ENCODE measurements around the gene ZNF750. TPM values are rescaled to one million over a fixed set of nuclear protein-coding genes. Genes with fewer than 3 reads are reported as not detected.

ZNF750 gene
- total RNA-seq, 2 experiments from 2014 or later: not detected

- intact Hi-C loops (cut with micrococcal nuclease): no loop called here
- Mint-ChIP-seq H3K36me3 (ENCODE audit: low read depth) (peaks cover 20% of the 10 kb centered on the region), H3K4me1 (ENCODE audit: low read depth) (peaks cover 28% of the 10 kb centered on the region), H3K9me3 (no peaks in the 10 kb centered on the region), H3K27ac (peak overlapping the region; percentile 36), H3K4me3 (no peak overlapping the region), H3K27me3 (ENCODE audit: low read depth) (no peaks in the 10 kb centered on the region)
- CTCF ChIA-PET: interaction anchor here (1.0 to 1.2 kb wide), 2 partner anchors 25 to 46 kb away, joined by 3 read pairs; no protein-coding TSS in a partner anchor
- peak; percentile 68 for DNase-seq
Observed at GRCh38 chr17:82871056-82871775, 31.4 kb upstream of the ZNF750 start.

GRCh38 chr17:82870541-82870940 lies 30.7 kb upstream of the ZNF750 start:
- no peaks in the 10 kb centered on the region for H3K27me3 Mint-ChIP-seq (ENCODE audit: low read depth)
- CTCF ChIA-PET: interaction anchor here (1.0 to 1.3 kb wide), 2 partner anchors 26 to 102 kb away, joined by 3 read pairs; no protein-coding TSS in a partner anchor
- peaks cover 17% of the 10 kb centered on the region for H3K36me3 Mint-ChIP-seq (ENCODE audit: low read depth)
- no peak for DNase-seq
- H3K4me1 Mint-ChIP-seq (ENCODE audit: low read depth): peaks cover 32% of the 10 kb centered on the region
- peak overlapping the region; percentile 31 for H3K27ac Mint-ChIP-seq
- no peak overlapping the region for H3K4me3 Mint-ChIP-seq
- no peaks in the 10 kb centered on the region for H3K9me3 Mint-ChIP-seq
- intact Hi-C loops (cut with micrococcal nuclease): no loop called here

- CTCF ChIA-PET: interaction anchor here (1.3 kb wide), 1 partner anchor 102 kb away, joined by 3 read pairs; no protein-coding TSS in a partner anchor
- H3K36me3 Mint-ChIP-seq (ENCODE audit: low read depth): peaks cover 15% of the 10 kb centered on the region
- DNase-seq: no peak
- no peaks in the 10 kb centered on the region for H3K27me3 Mint-ChIP-seq (ENCODE audit: low read depth)
- intact Hi-C loops (cut with micrococcal nuclease): no loop called here
- H3K9me3 Mint-ChIP-seq: no peaks in the 10 kb centered on the region
- H3K27ac Mint-ChIP-seq: no peak overlapping the region
- no peak overlapping the region for H3K4me3 Mint-ChIP-seq
- H3K4me1 Mint-ChIP-seq (ENCODE audit: low read depth): peaks cover 36% of the 10 kb centered on the region
Observed at GRCh38 chr17:82870091-82870491, 30.3 kb upstream of the ZNF750 start.

- intact Hi-C loops (cut with micrococcal nuclease): loop anchor here (10.0 kb wide), 1 partner anchor 375 kb away; no protein-coding TSS in a partner anchor
- DNase-seq: no peak
- no peak overlapping the region for H3K4me3 Mint-ChIP-seq
- peaks cover 40% of the 10 kb centered on the region for H3K4me1 Mint-ChIP-seq (ENCODE audit: low read depth)
- no peak overlapping the region for H3K27ac Mint-ChIP-seq
- peaks cover 15% of the 10 kb centered on the region for H3K36me3 Mint-ChIP-seq (ENCODE audit: low read depth)
- H3K27me3 Mint-ChIP-seq (ENCODE audit: low read depth): no peaks in the 10 kb centered on the region
- CTCF ChIA-PET: interaction anchor here (0.6 to 1.3 kb wide), 2 partner anchors 35 to 101 kb away, joined by 3 read pairs; no protein-coding TSS in a partner anchor
- no peaks in the 10 kb centered on the region for H3K9me3 Mint-ChIP-seq
Observed at GRCh38 chr17:82869536-82869935, 29.7 kb upstream of the ZNF750 start.

- no peak overlapping the region for H3K27ac Mint-ChIP-seq
- peaks cover 15% of the 10 kb centered on the region for H3K36me3 Mint-ChIP-seq (ENCODE audit: low read depth)
- DNase-seq: no peak
- intact Hi-C loops (cut with micrococcal nuclease): loop anchor here (10.0 kb wide), 1 partner anchor 374 kb away; no protein-coding TSS in a partner anchor
- CTCF ChIA-PET: interaction anchor here (0.6 kb wide), 1 partner anchor 34 kb away, joined by 3 read pairs; no protein-coding TSS in a partner anchor
- H3K4me1 Mint-ChIP-seq (ENCODE audit: low read depth): peaks cover 48% of the 10 kb centered on the region
- no peak overlapping the region for H3K4me3 Mint-ChIP-seq
- no peaks in the 10 kb centered on the region for H3K9me3 Mint-ChIP-seq
- H3K27me3 Mint-ChIP-seq (ENCODE audit: low read depth): no peaks in the 10 kb centered on the region
Observed at GRCh38 chr17:82868715-82869131, 28.9 kb upstream of the ZNF750 start.

- DNase-seq: no peak
- H3K27me3 Mint-ChIP-seq (ENCODE audit: low read depth): no peaks in the 10 kb centered on the region
- no peaks in the 10 kb centered on the region for H3K9me3 Mint-ChIP-seq
- H3K27ac Mint-ChIP-seq: no peak overlapping the region
- intact Hi-C loops (cut with micrococcal nuclease): loop anchor here (10.0 kb wide), 1 partner anchor 373 kb away; no protein-coding TSS in a partner anchor
- H3K36me3 Mint-ChIP-seq (ENCODE audit: low read depth): peaks cover 15% of the 10 kb centered on the region
- H3K4me1 Mint-ChIP-seq (ENCODE audit: low read depth): peaks cover 57% of the 10 kb centered on the region
- H3K4me3 Mint-ChIP-seq: no peak overlapping the region
- CTCF ChIA-PET: no interaction called here
Observed at GRCh38 chr17:82867763-82868325, 28.0 kb upstream of the ZNF750 start.

- no peaks in the 10 kb centered on the region for H3K9me3 Mint-ChIP-seq
- H3K36me3 Mint-ChIP-seq (ENCODE audit: low read depth): peaks cover 11% of the 10 kb centered on the region
- DNase-seq: no peak
- H3K4me1 Mint-ChIP-seq (ENCODE audit: low read depth): peaks cover 66% of the 10 kb centered on the region
- H3K27me3 Mint-ChIP-seq (ENCODE audit: low read depth): no peaks in the 10 kb centered on the region
- intact Hi-C loops (cut with micrococcal nuclease): loop anchor here (10.0 kb wide), 1 partner anchor 372 kb away; no protein-coding TSS in a partner anchor
- H3K27ac Mint-ChIP-seq: no peak overlapping the region
- CTCF ChIA-PET: interaction anchor here (1.6 kb wide), 1 partner anchor 10 kb away, joined by 5 read pairs; no protein-coding TSS in a partner anchor
- H3K4me3 Mint-ChIP-seq: no peak overlapping the region
Observed at GRCh38 chr17:82866590-82867191, 26.9 kb upstream of the ZNF750 start.

- no peak overlapping the region for H3K27ac Mint-ChIP-seq
- DNase-seq: no peak
Observed at GRCh38 chr17:82865774-82866395, 26.1 kb upstream of the ZNF750 start.

GRCh38 chr17:82865274-82865673 lies 25.5 kb upstream of the ZNF750 start:
- H3K4me1 Mint-ChIP-seq (ENCODE audit: low read depth): peaks cover 65% of the 10 kb centered on the region
- H3K27me3 Mint-ChIP-seq (ENCODE audit: low read depth): no peaks in the 10 kb centered on the region
- no peaks in the 10 kb centered on the region for H3K9me3 Mint-ChIP-seq
- no peak for DNase-seq
- CTCF ChIA-PET: interaction anchor here (0.6 to 1.6 kb wide), 2 partner anchors 11 to 33 kb away, joined by 3 to 5 read pairs; no protein-coding TSS in a partner anchor
- intact Hi-C loops (cut with micrococcal nuclease): loop anchor here (2.0 to 10.0 kb wide), 2 partner anchors 18 to 370 kb away; no protein-coding TSS in a partner anchor
- peaks cover 5% of the 10 kb centered on the region for H3K36me3 Mint-ChIP-seq (ENCODE audit: low read depth)
- H3K27ac Mint-ChIP-seq: no peak overlapping the region
- H3K4me3 Mint-ChIP-seq: no peak overlapping the region

More at GRCh38 chr17:82865774-82866395, 26.1 kb upstream of the ZNF750 start:
- Mint-ChIP-seq H3K4me1 (ENCODE audit: low read depth) (peaks cover 68% of the 10 kb centered on the region), H3K9me3 (no peaks in the 10 kb centered on the region), H3K36me3 (ENCODE audit: low read depth) (peaks cover 10% of the 10 kb centered on the region), H3K27me3 (ENCODE audit: low read depth) (no peaks in the 10 kb centered on the region), H3K4me3 (no peak overlapping the region)
- intact Hi-C loops (cut with micrococcal nuclease): loop anchor here (2.0 to 10.0 kb wide), 2 partner anchors 17 to 371 kb away; no protein-coding TSS in a partner anchor
- CTCF ChIA-PET: interaction anchor here (1.6 kb wide), 1 partner anchor 10 kb away, joined by 5 read pairs; no protein-coding TSS in a partner anchor

GRCh38 chr17:82864713-82865248 lies 25.0 kb upstream of the ZNF750 start:
- Mint-ChIP-seq H3K4me1 (ENCODE audit: low read depth) (peaks cover 68% of the 10 kb centered on the region), H3K27ac (peak overlapping the region; percentile 93), H3K36me3 (ENCODE audit: low read depth) (peaks cover under 1% of the 10 kb centered on the region), H3K9me3 (no peaks in the 10 kb centered on the region), H3K27me3 (ENCODE audit: low read depth) (no peaks in the 10 kb centered on the region), H3K4me3 (peak overlapping the region; percentile 57)
- intact Hi-C loops (cut with micrococcal nuclease): loop anchor here (1.0 to 10.0 kb wide), 5 partner anchors 13 to 370 kb away; no protein-coding TSS in a partner anchor
- DNase-seq: no peak
- CTCF ChIA-PET: interaction anchor here (0.6 to 1.6 kb wide), 2 partner anchors 11 to 34 kb away, joined by 3 to 5 read pairs; no protein-coding TSS in a partner anchor

GRCh38 chr17:82863941-82864712 lies 24.3 kb upstream of the ZNF750 start:
- Mint-ChIP-seq H3K36me3 (ENCODE audit: low read depth) (no peaks in the 10 kb centered on the region), H3K9me3 (no peaks in the 10 kb centered on the region), H3K27ac (peak overlapping the region; percentile 93), H3K4me3 (peak overlapping the region; percentile 57), H3K4me1 (ENCODE audit: low read depth) (peaks cover 75% of the 10 kb centered on the region), H3K27me3 (ENCODE audit: low read depth) (no peaks in the 10 kb centered on the region)
- intact Hi-C loops (cut with micrococcal nuclease): loop anchor here (1.0 to 10.0 kb wide), 5 partner anchors 13 to 369 kb away; no protein-coding TSS in a partner anchor
- DNase-seq: peak; percentile 95
- CTCF ChIA-PET: interaction anchor here (0.5 to 1.0 kb wide), 2 partner anchors 21 to 56 kb away, joined by 3 to 6 read pairs; no protein-coding TSS in a partner anchor

Data from activated naive CD4-positive, alpha-beta T cell treated with anti-CD3 and anti-CD28 coated beads for 36 hours (primary cell).